ENCODE data around the gene WDR18.

WDR18 gene

GRCh38 chr19:970695-971094 is 13.4 kb upstream of the WDR18 start:
- DNase-seq: no peak

DNA sequence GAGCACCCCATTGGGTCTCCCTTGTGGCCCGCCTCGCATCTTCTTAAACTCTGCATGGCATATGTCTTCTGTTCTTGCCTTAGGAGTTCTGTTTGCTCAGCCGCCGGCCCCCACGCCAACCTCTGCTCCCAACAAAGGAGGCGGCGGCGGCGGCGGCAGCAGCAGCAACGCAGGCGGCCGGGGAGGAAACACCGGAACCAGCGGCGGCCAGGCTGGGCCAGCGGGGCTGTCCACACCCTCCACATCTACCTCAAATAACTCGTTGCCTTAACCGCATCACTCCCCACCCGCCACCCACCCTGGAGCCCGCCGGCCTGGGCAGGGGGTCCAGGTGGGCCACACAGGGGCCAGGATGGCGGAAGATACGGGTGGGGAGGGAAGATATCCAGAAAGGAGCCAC is 12.3 kb upstream of the WDR18 start:
- no peak for DNase-seq

GRCh38 chr19:972281-972680 is 11.9 kb upstream of the WDR18 start:
- no peak for DNase-seq

DNA sequence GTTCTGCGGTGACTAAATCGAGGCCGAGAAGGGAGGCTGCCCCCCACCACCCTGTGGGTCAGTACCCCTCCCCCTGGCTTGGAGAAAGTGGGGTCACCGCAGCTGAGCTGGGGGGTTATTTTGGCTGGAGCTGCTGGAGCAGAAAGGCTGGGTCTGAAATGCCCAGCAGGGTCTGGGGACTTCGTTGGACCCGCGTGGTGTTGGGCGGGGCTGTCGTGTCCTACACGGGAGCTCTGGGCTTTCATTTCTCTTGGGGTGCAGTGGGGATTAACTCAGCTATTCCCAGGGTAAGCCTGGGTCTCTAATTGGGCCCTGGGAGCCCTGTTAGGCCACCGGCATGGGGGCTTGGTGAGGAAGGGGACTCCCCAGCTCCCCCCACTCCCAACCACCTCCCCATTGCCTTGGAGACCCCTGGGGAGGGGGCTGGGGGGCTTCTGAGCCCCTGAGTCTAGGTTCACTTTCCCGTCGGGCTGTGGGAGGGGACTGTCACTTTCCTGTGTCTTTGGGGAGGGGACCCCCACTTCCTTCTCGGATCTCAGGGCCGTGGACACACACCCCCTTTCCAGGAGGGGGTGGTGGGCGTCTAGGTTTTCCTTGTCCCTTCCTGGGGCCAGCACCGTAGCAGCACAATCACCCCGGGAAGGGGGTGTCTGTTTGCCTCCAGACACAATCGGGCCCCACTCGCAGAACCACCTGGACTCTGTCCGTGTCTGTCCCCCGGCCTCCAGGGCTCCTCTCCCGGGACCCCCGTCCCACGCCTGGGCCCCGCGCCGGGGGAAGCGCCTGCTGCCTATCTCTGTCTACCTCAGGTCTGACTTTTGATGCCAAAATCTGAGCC is 10.2 kb upstream of the WDR18 start:
- no peak for DNase-seq

DNA sequence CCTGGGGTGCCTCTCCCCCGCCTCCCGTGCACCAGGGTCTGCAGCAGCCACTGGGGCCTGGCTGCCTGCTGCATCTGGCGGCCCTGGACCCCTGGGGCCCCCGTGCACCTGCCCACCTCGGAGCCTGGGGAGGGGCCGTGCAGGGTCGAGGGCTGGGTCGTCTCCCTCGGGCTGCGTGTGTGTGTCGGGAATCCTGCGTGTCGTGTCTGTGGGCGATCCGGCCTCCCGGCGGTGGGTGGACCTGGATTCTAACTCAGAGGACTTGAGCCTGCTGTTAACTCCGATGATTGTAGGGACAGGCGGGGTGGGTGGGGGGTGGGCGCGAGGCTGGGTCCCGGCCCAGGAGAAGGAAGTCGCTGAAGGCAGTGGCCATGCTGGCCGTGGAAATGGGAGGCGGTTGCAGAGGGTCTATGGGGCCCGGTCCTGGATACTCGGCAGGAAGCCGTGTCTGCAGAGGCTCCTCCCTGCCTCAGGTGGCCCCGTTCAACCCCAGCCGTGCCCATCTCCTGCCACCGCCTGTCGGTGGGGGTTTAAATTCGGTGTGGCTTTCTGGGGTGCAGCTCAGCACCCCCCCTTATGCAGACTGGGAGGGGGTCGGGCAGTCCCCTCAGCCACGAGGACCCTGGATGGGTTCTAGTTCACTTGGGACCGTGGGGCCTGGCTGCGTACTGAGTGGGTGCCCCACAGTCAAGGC is 9.4 kb upstream of the WDR18 start:
- DNase-seq: no peak

DNA sequence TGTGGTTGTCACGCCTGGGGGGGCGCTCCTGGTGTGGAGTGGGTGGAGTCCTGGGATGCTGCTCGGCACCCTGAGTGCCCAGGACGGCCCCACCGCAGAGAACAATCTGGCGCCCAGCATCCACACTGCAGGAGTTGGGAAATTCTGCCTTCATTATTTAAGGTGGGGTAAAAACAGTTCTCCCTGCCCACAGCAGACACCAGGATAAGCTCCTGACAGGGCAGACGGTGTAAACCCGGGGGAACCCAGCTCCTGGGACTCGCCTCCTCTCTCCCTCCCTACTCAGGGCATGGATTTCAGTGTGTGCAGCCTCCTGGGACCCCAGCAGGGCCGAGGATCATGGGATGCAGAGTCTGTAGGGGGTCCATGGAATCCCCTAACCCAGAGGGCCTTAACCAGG is 7.7 kb upstream of the WDR18 start:
- no peak for DNase-seq

- DNase-seq: no peak
These were observed 7.1 kb upstream of the WDR18 start for GRCh38 chr19:977058-977464.

DNA sequence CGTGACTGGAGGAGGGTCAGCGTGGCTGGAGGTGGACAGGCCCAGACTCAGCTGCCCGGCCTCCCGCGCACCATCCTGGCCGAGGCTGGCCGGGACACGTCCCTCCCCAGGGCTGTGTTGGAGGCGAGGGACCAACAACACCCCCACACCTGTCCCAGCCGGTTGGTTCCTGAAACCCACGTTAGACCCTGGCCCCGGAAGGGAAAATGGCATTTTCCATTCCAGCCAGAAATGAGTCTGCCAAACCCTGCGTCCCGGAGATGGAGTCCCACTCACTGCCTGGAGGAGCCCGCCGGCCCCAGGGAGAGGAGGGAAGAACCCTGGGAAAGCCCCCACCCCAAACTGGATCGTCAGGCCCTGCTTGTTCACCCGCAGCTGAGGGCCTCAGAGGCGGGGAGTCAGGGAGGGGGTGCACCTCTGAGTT is 4.8 kb upstream of the WDR18 start:
- no peak for DNase-seq

DNA sequence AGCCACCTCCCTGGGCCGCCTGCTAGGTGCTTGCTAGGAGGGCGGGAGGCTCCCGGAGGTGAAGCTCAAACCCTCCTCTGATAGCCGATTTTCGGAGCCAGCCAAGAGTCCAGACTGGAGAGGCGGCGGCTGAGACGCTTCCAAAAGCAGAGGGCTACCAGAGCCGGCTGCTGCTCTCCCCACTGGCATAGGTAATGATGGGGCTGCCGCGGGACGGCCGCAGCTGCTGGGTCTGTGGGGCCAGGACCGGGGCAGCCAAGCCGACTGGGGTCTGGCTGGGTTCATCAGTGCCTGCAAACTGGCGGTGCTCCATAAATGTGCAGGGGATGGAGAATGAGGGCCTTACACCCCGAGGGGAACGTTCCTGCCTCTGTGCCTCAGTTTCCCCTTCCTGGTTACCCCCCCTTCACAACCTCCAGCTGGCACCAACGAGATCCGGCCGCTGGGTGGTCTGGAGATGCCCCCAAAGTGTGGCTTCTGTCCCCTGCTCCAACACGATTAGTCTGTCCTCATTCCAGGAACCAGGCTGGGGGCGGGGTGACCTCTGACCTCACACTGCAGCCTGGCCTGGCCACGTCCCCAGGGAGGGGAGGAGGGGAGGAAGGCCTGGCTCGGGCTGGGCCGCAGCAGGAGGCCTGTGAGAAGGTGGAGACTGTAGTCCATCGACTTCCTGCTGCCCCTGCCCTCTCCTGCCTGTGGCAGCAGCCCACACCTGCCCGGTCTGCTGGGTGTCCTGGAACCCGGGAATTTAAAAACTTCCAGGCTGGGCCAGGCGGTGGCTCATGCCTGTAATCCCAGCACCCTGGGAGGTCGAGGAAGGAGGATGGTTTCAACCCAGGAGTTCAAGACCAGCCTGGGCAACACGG is 3.8 kb upstream of the WDR18 start:
- no peak for DNase-seq

- DNase-seq: peak; percentile 34
These were observed 1.5 kb upstream of the WDR18 start for GRCh38 chr19:982567-983170.

DNA sequence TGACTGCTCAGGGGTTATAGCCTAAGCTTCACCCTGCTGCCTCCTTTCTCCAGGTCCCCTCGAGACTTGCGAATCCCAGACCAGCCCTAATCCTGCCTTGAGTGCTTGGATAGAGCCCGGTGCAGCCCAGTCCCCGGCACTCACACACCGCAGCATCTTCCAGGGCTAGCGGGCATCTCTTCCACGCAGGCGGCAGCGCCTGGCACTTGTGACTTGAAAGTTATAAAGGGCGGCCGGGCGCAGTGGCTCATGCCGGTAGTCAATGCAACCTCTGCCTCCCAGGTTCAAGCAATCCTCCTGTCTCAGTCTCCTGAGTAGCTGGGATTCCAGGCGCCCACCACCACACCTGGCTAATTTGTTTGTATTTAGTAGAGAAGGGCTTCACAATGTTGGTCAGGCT is 1.9 kb downstream of the WDR18 start:
- no peak for DNase-seq

- DNase-seq: no peak
These were observed 3.9 kb downstream of the WDR18 start for GRCh38 chr19:988081-988480.

- no peak for DNase-seq
These were observed 4.4 kb downstream of the WDR18 start for GRCh38 chr19:988510-988909.

- no peak for DNase-seq
These were observed 5.4 kb downstream of the WDR18 start for GRCh38 chr19:989381-990081.

- no peak for DNase-seq
These were observed 6.0 kb downstream of the WDR18 start for GRCh38 chr19:990119-990571.

DNA sequence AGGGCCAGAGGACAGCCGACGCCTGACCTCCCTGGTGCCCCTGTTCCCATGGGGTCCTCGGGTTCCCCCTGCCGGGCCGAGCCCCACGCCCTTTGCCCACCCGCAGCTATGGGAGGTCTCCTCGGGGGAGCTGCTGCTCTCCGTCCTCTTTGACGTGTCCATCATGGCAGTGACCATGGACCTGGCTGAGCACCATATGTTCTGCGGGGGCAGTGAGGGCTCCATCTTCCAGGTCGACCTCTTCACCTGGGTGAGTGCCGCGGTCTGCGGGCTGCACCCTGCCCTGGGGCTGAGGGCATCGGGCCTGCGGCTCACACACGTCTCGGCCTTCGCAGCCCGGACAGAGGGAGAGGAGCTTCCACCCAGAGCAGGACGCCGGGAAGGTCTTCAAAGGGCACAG is 6.6 kb downstream of the WDR18 start:
- DNase-seq: no peak

DNA sequence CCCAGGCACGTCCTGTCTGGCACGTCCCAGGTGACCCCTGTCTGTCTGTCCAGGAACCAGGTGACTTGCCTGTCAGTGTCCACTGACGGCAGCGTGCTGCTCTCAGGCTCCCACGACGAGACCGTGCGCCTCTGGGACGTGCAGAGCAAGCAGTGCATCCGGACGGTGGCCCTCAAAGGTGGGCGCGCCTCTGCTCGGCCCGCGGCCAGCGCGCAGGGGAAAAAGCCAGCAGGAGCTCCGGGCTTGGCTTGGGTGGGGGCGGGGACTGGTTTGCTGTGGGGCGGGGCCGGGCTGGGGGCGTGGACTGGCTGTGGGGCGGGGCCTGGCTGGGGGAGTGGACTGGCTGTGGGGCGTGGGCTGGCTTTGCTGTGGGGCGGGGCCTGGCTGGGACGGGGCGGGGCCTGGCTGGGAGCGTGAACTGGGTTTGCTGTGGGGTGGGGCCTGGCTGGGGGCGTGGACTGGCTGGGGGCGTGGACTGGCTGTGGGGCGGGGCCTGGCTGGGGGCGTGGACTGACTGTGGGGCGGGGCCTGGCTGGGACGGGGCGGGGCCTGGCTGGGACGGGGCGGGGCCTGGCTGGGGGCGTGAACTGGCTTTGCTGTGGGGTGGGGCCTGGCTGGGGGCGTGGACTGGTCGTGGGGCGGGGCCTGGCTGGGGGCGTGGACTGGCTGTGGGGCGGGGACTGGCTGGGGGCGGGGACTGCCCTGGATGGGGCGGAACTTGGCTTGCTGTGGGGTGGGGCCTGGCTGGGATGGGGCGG is 7.2 kb downstream of the WDR18 start:
- DNase-seq: no peak

GRCh38 chr19:991932-992669 is 8.0 kb downstream of the WDR18 start:
- no peak for DNase-seq

- no peak for DNase-seq
These were observed 8.5 kb downstream of the WDR18 start for GRCh38 chr19:992670-993055.

DNA sequence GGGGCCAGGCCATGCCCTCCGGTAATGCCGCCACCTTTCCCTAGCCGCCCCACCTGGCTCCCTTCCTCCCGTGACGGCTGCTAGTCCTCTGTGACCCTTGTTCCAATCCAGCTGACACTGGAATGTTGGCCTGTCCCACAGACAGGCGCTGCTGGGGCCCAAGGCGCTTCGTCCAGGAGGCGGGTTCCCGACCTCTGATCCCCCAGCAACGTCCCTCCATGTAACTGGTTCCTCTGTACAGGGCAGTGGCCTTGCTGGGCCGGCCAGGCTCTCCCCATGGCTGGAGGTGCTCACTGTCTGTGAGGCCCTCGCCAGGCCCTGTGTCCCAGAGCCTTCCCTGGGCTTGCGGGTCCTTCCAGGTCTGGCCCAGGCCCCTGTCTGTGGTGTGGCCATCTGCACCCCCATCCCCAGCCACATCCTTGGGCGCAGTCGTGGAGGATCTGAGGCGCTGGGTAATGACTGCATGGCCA is 9.3 kb downstream of the WDR18 start:
- DNase-seq: no peak

All from NCI-H510A treated with DMSO at 0.1 percent for 48 hours (cell line).